NCI-H128 (cell line): ENCODE results near the gene ZNF630.
"Not testable (repeated sequence)": the region's sequence is repeated elsewhere in the genome, so short reads cannot be mapped to it uniquely, and the experiment has no call there.

Source experiments
- DNase-seq: peaks from one replicate; lab custom pipeline; 2025; ENCODE audit not compliant: unreplicated experiment; lab: John Stamatoyannopoulos, UW

ZNF630 gene

DNA sequence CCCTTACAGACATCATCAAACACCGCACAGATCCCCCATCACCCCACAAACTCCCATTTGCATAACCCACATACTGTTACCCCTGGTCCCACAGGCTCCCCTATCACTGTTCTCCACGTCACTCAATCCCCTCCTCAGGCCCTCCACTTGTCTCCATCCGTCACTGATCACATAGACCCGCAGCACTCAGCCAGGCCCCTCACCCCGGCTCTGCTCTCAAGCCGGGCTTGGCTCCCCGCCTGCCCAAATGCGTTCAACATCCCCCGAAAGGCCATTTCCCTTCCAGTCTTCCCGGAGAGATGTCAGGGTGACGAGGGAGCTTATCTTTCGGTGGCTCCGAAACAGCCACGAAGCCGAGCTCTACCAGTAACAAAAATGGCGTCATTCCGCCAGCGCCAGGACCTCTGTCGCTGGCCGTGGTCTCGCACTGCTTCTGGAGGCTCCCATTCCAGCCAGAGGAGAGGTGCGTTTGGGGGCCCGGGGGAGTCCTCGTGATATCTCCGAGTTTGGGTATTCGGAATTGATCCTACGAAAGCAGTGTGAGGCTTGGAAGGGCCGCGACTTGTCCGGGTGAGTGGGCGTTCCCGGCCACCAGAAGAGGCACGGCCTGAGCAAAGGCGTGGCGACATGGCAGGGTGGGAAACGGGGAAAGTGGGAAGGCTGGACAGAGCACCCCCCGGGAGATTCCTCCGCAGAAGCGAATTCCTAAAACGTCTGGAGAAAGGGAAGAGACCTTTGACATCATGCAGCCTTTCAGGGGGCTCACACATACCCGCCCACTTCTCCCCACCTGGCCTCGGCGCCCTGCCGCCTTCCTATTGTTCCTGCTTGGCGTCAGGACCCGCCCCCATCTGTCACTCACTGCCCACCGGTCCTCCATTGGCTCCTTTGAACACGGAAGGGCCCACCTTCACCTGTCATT, at the start of gene ZNF630:
Gene ZNF630 (minus strand): TSS at position 577 of the 922 bp plus-strand sequence. CDS start 4,754 bp downstream, outside the sequence.
- peak; percentile 46 for DNase-seq

DNA sequence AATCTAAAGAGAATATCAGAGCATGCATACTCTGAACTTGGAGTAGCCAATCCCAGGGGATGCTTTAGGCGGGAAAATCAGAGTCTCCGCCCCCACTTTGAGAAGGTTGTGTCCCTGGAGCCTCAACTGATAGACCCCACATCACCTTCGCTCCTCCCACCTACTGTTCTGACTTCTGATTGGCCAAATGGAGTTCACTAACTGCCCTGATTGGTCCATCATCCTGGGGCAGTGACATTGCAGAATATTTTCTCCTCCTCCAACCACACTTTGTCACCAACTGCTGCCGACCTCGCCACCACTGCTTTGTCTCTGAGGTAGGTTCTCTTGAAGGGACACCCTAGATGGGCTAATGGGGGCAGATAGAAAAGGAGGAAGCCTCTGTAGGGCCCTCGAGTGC, 36.3 kb upstream of the ZNF630 start:
- DNase-seq, result no peak

DNA sequence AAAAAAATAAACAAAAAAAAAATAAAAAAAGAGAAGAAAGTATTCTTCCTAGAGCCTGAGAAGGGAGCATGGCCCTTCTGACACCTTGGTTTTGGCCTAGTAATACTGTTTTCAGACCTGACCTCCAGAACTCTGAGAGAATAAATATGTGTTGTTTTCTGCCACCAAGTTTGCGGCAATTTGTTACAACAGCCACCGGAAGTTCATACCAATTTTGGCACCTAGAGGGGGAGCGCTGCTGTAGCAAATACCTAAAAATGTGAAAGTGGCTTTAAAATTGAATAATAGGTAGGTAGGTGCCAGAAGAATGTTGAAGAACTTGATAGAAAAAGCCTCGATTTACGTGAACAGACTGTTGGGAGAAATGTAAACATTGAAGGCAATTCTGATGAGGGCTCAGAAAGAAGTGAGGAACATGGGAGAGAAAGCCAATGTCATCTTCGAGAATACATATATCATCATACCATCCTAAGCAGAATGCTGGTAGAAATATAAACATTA, 31.5 kb upstream of the ZNF630 start:
- no peak for DNase-seq

DNA sequence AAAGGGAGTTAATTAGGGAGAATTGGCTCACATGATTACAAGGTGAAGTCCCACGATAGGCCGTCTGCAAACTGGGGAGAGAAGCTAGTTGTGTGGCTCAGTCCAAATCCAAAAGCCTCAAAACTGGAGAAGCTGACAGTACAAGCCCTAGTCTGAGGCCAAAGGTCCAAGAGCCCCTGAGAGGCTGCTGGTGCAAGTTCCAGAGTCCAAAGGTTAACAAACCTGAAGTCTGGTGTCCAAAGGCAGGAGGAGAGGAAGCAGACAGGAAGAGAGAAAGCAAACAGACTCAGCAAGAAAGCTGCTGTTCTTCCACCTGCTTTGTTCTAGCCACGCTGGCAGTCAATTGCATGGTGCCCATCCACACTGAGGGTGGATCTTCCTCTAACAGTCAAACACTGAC, 30.0 kb upstream of the ZNF630 start:
- no peak for DNase-seq

DNA sequence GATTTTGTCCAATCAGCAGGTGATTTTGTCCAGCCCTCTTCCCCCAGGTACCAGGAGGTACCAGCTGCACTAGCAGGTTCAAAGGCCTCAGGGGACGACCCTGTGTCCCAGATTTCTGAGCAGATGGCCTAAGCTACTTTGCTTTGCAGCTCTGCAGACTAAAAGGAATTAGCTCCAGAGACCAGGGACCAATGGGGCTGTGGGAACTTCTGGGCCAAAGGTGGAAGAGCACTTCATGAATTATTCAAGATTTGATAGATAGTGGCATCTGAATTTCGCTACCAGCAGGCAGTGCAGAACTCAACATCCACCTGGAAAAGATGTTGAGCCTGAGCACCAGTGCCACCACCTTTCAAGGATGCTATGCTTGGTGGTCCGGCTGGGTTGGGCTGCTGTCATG, 21.1 kb upstream of the ZNF630 start:
- not testable (repeated sequence) for DNase-seq

DNA sequence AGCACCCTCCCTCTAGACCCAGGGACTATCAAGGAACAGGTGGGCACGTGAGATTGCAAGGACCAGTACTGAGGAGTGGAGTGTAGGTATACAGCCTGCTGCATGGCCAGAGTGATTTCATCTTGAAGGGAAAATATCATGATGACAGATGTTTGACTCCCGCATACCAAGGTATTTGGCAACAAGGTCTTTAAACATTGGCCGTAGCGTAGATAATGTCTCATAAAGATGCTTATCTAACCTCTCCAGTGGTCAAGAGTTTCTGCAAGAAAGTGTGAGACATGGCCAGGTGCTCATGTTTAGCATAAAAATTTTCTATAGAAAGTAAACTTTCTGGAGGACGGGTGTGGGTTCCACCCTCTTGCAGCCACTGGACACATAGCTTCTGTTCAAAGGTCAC, 18.7 kb upstream of the ZNF630 start:
- DNase-seq, result no peak

DNA sequence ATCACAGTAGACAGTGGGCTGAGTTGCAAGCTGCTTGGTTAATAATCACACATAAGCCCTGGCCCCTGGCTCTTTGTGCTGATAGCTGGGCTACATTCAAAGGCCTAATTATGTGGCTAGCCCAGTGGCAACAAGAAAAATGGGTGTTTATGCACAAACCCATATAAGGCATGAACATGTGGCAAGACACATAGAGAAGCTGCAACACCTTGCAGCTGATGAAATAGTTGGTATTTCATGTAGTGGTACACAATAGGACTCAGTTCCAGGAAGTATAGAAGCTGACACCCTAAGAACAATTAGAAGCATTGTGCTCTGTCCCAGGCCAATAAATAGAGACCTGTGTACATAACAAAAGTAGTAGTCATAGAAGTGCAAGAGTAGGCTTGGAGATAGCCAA, 14.6 kb upstream of the ZNF630 start:
- DNase-seq, result no peak

DNA sequence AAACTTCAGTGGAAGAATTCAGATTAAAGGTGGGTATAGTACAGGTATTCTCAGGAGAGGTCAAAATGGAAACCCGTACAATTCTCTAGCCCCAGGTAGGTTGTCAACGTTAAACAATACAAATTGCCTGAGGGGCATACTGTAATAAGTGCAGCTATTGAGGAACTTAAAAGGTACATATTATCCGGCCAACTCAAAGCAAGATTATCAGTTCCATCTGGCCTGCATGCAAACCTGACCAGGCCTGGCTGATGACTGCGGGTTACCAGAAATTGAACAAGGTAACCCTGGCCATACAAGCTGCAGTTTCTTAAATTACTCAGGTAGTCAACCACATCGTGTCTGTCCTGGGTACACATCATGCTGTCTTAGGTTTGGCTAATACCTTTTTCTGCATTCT, 12.3 kb upstream of the ZNF630 start:
- no peak for DNase-seq

DNA sequence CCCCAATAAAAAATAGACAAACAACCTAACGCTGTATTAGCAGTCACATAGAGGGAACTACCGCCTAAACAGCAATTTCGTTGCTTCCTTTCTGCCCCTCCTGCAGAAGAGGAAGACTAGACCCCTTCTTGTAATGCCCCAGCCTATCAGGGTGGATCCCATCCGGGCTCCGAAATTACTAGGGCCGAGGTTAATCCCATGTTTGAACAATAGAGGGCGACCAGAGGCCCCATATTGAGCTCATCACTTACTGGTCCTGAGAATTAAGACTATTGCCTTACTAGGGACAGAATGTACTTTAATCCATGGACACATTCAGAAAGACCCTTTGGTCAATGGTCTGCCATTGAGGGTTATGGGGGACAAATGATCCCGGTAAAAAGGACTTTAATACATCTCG, 11.8 kb upstream of the ZNF630 start:
- peak; percentile 2 for DNase-seq

DNA sequence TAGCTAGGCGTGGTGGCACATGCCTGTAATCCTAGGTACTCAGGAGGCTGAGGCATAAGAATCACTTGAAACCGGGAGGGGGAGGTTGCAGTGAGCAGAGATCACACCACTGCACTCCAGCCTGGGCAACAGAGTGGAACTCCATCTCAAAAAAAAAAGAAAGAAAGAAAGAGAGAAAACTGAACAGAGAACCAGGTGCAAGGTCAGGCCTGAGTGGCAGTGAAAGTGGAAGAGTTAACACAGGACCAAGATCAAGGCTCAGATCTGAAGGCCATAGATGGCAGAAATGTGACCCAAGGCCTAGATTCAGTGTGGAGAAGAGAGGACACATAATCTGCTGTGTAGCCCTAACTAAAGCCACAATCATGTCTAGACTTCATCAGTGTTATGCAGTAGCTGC, 4.9 kb upstream of the ZNF630 start:
- no peak for DNase-seq

DNA sequence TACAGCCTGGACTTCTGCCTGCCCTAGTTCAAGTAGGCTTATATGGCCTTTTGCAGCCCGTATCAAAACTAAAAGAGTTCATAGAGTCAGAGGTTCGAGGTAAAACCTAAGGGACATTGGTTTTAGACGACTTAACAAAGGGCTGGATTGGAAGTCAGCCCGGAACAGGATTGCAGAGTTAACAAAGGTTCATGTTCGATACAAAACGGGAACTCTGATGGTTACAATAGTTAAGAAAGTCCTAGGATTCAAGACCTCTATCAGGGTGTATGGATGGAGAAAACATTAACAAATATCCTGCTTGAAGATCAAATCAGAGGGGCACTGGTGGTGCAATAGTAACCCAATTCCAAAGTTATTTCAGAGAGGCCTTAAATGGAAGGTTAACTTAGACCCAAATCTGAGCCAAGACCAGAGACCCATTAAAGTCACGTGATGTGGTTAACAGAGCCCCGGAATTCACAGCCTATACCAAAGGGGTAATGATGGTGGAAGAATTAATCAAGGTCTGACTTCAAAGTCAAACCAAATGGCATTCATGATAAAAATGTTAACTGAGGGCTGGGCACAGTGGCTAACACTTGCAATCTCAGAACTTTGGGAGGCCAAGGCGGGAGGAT, 656 bp upstream of the ZNF630 start:
- no peak for DNase-seq

DNA sequence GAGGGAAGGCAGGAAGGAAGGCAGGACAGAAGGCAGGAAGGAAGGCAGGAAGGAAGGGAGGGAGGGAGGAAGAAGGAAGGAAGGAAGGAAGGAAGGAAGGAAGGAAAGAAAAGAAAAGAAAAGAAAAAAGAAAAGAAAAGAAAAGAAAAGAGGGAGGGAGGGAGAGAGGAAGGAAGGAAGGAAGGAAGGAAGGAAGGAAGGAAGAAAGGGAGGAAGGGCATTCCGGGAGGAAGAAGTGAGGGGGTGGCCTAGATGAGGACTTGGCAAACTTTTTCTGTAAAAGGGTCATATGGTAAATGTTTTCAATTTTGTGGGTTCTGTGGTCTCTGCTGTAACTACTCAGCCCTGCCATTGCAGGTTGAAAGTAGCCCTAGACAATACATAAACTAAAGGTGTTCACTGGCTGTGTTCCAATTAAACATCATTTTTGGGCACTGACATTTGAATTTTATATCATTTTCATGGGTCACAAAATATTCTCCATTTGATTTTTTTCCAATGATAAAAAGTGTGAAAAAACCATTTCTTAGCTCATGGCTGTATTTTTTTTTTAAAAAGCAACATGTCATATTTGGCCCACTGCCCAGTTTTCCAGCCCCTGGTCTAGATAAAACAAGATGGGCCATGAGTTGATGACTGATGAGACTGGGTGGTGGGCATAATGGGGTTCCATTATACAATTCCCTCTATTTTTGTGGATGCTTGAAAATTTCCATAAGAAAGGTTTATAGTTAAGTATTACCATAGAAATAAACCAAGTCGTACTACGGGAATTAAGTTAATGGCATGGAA, 3.1 kb downstream of the ZNF630 start:
- no peak for DNase-seq

DNA sequence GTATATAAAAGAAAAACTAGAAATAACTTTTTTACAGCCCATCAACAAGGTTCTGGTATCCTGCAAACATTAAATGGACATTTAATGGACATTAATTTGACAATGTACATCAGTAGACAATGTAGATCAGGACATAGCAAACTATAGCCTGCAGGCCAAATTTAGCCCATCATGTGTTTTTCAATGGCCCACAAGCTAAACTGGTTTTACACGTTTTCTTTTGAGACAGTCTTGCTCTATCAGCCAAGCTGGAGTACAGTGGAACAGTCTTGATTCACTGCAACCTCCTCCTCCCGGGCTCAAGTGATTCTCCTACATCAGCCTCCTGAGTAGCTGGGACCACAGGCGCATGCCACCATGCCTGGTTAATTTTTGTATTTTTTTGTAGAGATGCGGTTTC, 7.2 kb downstream of the ZNF630 start:
- no peak for DNase-seq

DNA sequence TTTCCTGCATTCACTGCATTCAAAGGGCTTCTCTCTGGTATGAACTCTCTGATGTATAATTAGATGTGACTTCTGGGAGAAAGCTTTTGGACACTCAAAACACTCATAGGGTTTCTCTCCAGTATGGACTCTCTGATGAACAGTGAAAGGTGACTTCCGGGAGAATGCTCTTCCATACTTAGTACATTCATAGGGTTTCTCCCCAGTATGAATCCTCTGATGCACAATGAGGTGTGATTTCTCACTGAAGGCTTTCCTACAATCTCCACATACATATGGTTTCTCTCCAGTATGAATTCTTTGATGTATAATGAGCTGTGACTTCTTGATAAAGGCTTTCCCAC, 12.2 kb downstream of the ZNF630 start:
- DNase-seq, result no peak

DNA sequence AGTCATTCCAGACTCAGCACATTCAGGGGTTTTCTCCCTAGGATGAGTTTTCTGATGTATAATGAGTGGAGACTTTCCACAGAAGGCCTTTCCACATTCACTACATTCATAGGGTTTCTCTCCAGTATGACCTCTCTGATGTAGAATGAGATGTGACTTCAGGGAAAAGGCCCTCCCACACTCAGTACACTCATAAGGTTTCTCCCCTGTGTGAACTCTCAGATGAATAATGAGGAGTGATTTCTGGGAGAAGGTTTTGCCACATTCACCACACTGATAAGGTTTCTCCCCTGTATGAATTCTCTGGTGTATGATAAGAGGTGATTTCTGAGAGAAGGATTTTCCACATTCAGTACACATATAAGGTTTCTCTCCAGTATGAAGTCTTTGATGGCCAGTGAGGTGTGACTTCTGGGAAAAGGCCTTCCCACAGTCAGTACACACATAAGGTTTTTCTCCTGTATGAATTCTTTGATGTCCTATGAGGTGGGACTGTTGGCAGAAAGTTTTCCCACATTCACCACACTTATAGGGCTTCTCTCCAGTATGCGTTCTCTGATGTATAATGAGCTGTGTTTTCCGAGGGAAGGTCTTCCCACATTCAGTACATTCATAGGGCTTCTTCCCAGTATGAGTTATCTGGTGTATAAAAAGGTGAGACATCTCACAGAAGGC, 12.7 kb downstream of the ZNF630 start:
- DNase-seq, result no peak

DNA sequence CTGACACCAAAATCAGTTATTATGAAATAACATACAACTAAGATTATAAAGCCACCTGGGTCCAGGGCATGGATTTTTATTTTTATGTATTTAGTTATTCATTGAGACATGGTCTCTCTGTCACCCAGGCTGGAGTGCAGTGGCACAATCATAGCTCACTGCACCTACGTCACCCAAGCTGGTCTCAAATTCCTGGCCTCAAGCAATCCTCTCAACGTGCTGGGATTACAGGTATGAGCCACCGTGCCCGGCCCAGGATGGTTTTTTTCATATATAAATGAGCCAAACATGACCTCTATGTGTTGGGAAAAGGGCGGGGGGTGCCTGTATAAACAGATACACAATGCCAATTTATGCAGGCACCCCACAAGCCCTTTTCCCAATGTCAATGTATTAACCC, 24.6 kb downstream of the ZNF630 start:
- no peak for DNase-seq

DNA sequence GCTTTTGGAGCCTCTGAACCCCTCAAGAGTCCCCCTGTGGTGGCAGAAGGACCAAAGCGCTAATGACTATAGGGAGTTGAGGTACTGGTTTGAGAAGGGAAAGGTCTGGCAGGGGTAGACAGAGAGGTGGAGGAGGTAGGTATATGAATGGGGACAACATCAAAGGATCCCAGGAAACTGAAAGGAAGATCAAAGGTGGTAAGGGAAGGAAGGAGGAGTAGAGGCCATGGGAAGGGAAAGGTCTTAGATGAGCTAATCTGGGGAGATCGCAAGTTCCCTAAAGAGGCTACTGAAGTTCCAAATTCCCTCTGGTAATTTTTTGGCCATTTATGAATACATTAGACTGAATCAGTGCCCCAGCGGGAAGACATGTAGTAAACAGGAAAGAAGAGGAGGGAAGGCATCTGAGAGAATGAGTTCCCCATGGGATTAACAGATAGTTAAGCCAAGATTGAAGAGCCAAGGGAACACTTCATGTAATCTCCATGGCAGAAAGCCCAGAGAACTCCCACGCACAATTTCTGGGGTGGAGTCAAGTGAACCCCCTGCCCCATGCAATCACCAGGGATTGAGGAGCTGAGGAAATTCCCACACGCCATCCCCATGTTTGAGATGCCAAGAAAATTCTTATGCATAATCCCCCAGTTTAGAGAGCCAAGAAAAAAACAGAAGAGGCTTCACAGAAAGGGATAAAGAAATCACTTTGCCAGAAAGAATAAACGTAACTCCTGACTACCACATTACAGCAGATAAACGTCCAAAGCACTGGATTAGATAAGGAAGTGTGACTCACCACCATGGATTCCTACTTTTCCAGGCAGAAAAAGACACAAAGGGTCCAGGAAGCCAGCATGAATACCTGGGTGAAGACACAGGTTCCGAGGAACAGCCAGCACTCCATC, 25.8 kb downstream of the ZNF630 start:
- no peak for DNase-seq

DNA sequence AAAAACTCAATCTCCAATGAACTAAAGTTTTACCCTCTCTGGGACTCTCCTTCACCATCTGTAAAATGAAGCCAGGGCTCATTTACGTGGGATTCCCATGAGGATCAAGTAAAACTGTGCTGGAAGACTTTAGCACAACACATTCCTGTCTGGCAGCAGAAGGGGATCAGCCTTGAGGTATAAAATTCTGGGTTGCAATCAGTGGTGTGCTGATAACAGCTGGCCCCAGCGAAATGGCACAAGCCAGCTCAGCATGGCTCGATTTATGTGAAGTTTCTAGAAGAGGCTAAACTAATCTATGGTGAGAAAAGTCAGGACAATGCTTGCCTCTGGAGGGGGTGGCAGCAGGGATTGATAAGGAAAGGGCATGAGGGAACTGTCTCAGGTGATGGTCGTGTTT, 28.4 kb downstream of the ZNF630 start:
- DNase-seq, result no peak

DNA sequence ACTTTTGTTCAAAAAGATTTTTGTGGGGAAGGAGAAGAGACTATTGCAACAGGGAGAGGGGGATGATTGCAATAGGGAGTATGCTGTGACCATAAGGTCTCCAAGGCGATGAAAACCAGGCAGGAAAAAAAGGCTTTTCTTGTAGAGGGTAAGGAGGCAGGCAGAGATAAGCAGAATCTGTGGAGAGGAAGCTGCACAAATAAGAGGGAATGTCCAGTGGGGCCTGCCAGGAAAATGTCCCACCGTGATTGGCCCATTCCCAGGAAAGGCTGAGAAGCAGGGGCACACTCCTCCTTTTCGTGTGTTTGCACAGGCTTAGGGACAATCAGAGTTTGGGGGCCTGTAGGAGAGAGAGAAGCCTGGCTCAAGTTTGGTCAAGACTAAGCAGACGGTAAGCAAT, 35.5 kb downstream of the ZNF630 start:
- DNase-seq, result no peak

DNA sequence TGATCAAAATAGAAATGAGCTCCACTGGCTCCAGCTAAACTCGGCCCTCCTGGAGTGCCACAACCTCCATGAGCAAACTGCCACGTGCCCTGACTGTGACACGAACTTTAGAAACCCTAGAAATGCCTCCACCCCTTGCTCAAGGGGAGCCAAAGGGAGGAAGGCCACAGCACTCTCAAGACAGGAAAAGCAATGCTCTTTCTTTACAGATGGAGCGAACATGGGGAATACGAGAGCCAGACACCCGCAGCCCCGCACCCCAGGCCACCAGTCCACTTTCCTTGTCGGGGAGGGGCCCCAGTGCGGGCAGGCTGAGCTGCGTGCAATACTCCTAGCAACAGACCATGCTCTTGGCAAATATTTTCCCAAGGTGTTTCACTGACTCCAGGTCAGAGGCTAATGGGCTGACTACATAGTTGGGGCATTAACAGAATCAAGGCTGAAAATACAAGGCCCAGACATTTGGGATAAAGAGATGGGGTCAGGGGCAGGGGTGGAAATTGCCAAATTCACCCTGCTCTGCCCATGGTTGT, 40.7 kb downstream of the ZNF630 start:
- DNase-seq, result not testable (repeated sequence)
